Right cardiac atrium (tissue), 5 donors: ENCODE measurements around the gene NRXN2. TPM values are rescaled to one million over a fixed set of nuclear protein-coding genes. Genes with fewer than 3 reads are reported as not detected.

ENCODE experiments used
- ATAC-seq, 2 donors: fragments of 200-7000 bp; cut with Tn5 transposase; one replicate each; pipeline versions ENCODE4 v1.8.0 to v1.9.1; 2020; ENCODE audit warnings: moderate library complexity in 2 of 2, mild to moderate bottlenecking in 1 of 2
- DNase-seq, 3 donors: peaks; one replicate each; pipeline ENCODE4 v3.0.0-alpha.2; 2020
- H3K27ac ChIP-seq: one replicate; pipeline ENCODE4 v1.5.1; 2013; ENCODE audit warnings: mild to moderate bottlenecking, low read length, control low read depth, moderate library complexity
- H3K27me3 ChIP-seq: one replicate; pipeline ENCODE4 v1.6.1; 2013; ENCODE audit not compliant: control insufficient read depth, insufficient read depth
- H3K4me1 ChIP-seq: one replicate; pipeline ENCODE4 v1.6.1; 2013; ENCODE audit warnings: low read length; ENCODE audit not compliant: control insufficient read depth, insufficient read depth
- H3K4me3 ChIP-seq: one replicate; pipeline ENCODE4 v1.5.1; 2013; ENCODE audit warnings: low read length, control low read depth
- H3K9me3 ChIP-seq: one replicate; pipeline ENCODE4 v1.6.1; 2013; ENCODE audit warnings: low read length; ENCODE audit not compliant: control insufficient read depth
- WGBS: extraction: QIAGEN DNeasy Blood & Tissue Kit; methylation state at CpG from one replicate; pipeline ENCODE4 v1.1.7; 2013; 5-methylcytosine and 5-hydroxymethylcytosine counted together
- intact Hi-C, 4 donors: fragments of 100-400 bp; cut with DNase I; formaldehyde crosslinking; loops; one replicate each; pipeline versions ENCODE4 v1.11.0 to v1.14.0; 2022 to 2023
- polyA plus RNA-seq: library from polyadenylated mRNA; stranded (reverse); fragments of 200-250 nt; gene quantifications from one replicate; pipeline ENCODE4 v1.2.3, GENCODE V29; 2013
- total RNA-seq, 4 donors: library from RNA; stranded (reverse); fragmentation: NEBNext Ultra II Directional; extraction: Animal tissue kit (Norgen Biotek cat#: 25700); gene quantifications; one replicate each; pipeline ENCODE4 v1.2.1, GENCODE V29; 2021
- donor health status: healthy with polysubstance abuse.
- donor health status: DM: no; HTN: yes; CAD: no.
- donor health status: DM: no; HTN: no; CAD: no.
- donor health status: DM: no; HTN: yes; CAD: no; lungs with severe emphysema.
- donor health status: DM: yes; HTN: yes; CAD: no.

The NRXN2 gene
- total and polyA plus RNA-seq, 5 donors = 2.1 to 5.7 (median 2.7) TPM

GRCh38 chr11:64556721-64557250 is 166.2 kb downstream of the NRXN2 start:
- DNase-seq (no peak), ATAC-seq (no peak)

More at GRCh38 chr11:64556721-64557250, 166.2 kb downstream of the NRXN2 start:
- H3K4me1 ChIP-seq = no peaks in the 10 kb centered on the region
- H3K27me3 ChIP-seq = no peaks in the 10 kb centered on the region
- 83% methylated on average over 12 of the region's 12 CpGs for WGBS
- H3K27ac ChIP-seq = no peak overlapping the region
- H3K4me3 ChIP-seq = no peak overlapping the region
- intact Hi-C loops = no loop called here
- no peaks in the 10 kb centered on the region for H3K9me3 ChIP-seq

Other genes with a start within 250 kb of the NRXN2 start
- gene SLC22A11, start 167.3 kb downstream of the NRXN2 start, total RNA-seq = not detected
- not detected for gene SLC22A11, start 167.3 kb downstream of the NRXN2 start, polyA plus RNA-seq
- not detected for gene SLC22A12, start 132.0 kb downstream of the NRXN2 start, total RNA-seq
- not detected for gene SLC22A12, start 132.0 kb downstream of the NRXN2 start, polyA plus RNA-seq
- gene RASGRP2, start 20.9 kb upstream of the NRXN2 start, total RNA-seq = 10 to 100 TPM; 25.5 to 37.3 (median 33.6) TPM
- gene RASGRP2, start 20.9 kb upstream of the NRXN2 start, polyA plus RNA-seq = 69.6 TPM
- 10 to 100 TPM; 38.5 to 71.5 (median 57.9) TPM for gene PYGM, start 36.8 kb upstream of the NRXN2 start, total RNA-seq
- gene PYGM, start 36.8 kb upstream of the NRXN2 start, polyA plus RNA-seq = 50.2 TPM
- 100 to 1,000 TPM; 188 to 203 (median 197) TPM for gene SF1, start 55.3 kb upstream of the NRXN2 start, total RNA-seq
- gene SF1, start 55.3 kb upstream of the NRXN2 start, polyA plus RNA-seq = 72.8 TPM
- 10 to 100 TPM in 3 of 4 donors, 1 to 10 TPM in 1; 8.7 to 11.7 (median 11.0) TPM for gene MAP4K2, start 80.0 kb upstream of the NRXN2 start, total RNA-seq
- gene MAP4K2, start 80.0 kb upstream of the NRXN2 start, polyA plus RNA-seq = 11.0 TPM
- 10 to 100 TPM in 2 of 4 donors, 1 to 10 TPM in 2; 9.6 to 11.7 (median 10.1) TPM for gene MEN1, start 87.4 kb upstream of the NRXN2 start, total RNA-seq
- gene MEN1, start 87.4 kb upstream of the NRXN2 start, polyA plus RNA-seq = 10.1 TPM
- 1 to 10 TPM in 1 of 4 donors, under 1 TPM in 3; 0.39 to 2.3 (median 0.78) TPM for gene CDC42BPG, start 121.5 kb upstream of the NRXN2 start, total RNA-seq
- gene CDC42BPG, start 121.5 kb upstream of the NRXN2 start, polyA plus RNA-seq = 0.36 TPM
- 10 to 100 TPM; 23.4 to 35.3 (median 31.4) TPM for gene EHD1, start 155.4 kb upstream of the NRXN2 start, total RNA-seq
- gene EHD1, start 155.4 kb upstream of the NRXN2 start, polyA plus RNA-seq = 20.8 TPM
- gene ATG2A, start 194.0 kb upstream of the NRXN2 start, total RNA-seq = 10 to 100 TPM; 13.3 to 17.9 (median 15.3) TPM
- gene ATG2A, start 194.0 kb upstream of the NRXN2 start, polyA plus RNA-seq = 13.6 TPM
- gene PPP2R5B, start 201.5 kb upstream of the NRXN2 start, total RNA-seq = 10 to 100 TPM; 21.7 to 28.0 (median 24.6) TPM
- 28.9 TPM for gene PPP2R5B, start 201.5 kb upstream of the NRXN2 start, polyA plus RNA-seq
- gene GPHA2, start 212.7 kb upstream of the NRXN2 start, total RNA-seq = not detected
- not detected for gene GPHA2, start 212.7 kb upstream of the NRXN2 start, polyA plus RNA-seq
- not detected for gene MAJIN, start 248.9 kb upstream of the NRXN2 start, total RNA-seq
- not detected for gene MAJIN, start 248.9 kb upstream of the NRXN2 start, polyA plus RNA-seq